Naive thymus-derived CD4-positive, alpha-beta T cell (primary cell): ENCODE measurements around the gene ICOSLG. TPM values are rescaled to one million over a fixed set of nuclear protein-coding genes. Genes with fewer than 3 reads are reported as not detected.
A peak's percentile ranks its signal among the peaks of the same experiment; 100 is the strongest.
"Not testable (repeated sequence)": the region's sequence is repeated elsewhere in the genome, so short reads cannot be mapped to it uniquely, and the experiment has no call there.

Experiments used
- ATAC-seq: fragments of 150-1000 bp; cut with Tn5 transposase; 2 replicates; pipeline ENCODE4 v1.10.0; 2021; ENCODE audit warnings: mild to moderate bottlenecking, moderate library complexity
- CTCF ChIA-PET: fragments of 350-600 bp; sonication (Branson Sonifier 250); formaldehyde crosslinking; loops from one replicate; lab custom pipeline; 2021; ENCODE audit warnings: antibody characterized with exemption; lab: Charles Lee
- POLR2A ChIA-PET: fragments of 350-600 bp; sonication (Branson Sonifier 250); formaldehyde crosslinking; loops from one replicate; lab custom pipeline; 2021; ENCODE audit warnings: antibody characterized with exemption, inconsistent platforms; lab: Charles Lee
- DNase-seq, 9 donors: peaks; one replicate each; pipeline versions ENCODE4 v3.0.0 to v3.0.0-alpha.2; 2020 to 2022; ENCODE audit warnings: mixed read lengths in 1 of 9
- H3K27ac ChIP-seq: one replicate; pipeline ENCODE4 v1.7.0; 2013; ENCODE audit warnings: mild to moderate bottlenecking, low read depth, low read length, moderate library complexity
- H3K27me3 ChIP-seq, 2 donors: one replicate each; pipeline ENCODE4 v1.7.0; 2013; ENCODE audit warnings: low read length in 2 of 2, mild to moderate bottlenecking in 2 of 2, moderate library complexity in 2 of 2; ENCODE audit not compliant: control insufficient read depth in 2 of 2, insufficient read depth in 2 of 2
- H3K36me3 ChIP-seq, 3 experiments: 1 replicate in 2 of 3; 2 replicates in 1 of 3; pipeline ENCODE4 v1.7.0; 2013; ENCODE audit warnings: low read length in 3 of 3, mild to moderate bottlenecking in 3 of 3, moderate library complexity in 1 of 3; ENCODE audit not compliant: insufficient read depth in 3 of 3, control insufficient read depth in 2 of 3
- H3K4me1 ChIP-seq, 2 donors: one replicate each; pipeline ENCODE4 v1.7.0; 2013; ENCODE audit warnings: low read length in 2 of 2, mild to moderate bottlenecking in 2 of 2, moderate library complexity in 1 of 2; ENCODE audit not compliant: control insufficient read depth in 2 of 2, insufficient read depth in 2 of 2
- H3K4me3 ChIP-seq: 2 replicates; pipeline ENCODE4 v1.7.0; 2013; ENCODE audit warnings: mild to moderate bottlenecking, low read length
- H3K9me3 ChIP-seq, 3 experiments: 1 replicate in 2 of 3; 2 replicates in 1 of 3; pipeline ENCODE4 v1.7.0; 2013; ENCODE audit warnings: low read length in 3 of 3; ENCODE audit not compliant: control insufficient read depth in 2 of 3
- H3K27ac Mint-ChIP-seq, 9 donors: one replicate each; pipeline ENCODE4 v1.8.0; 2020 to 2022; ENCODE audit warnings: mixed read lengths in 9 of 9, mild to moderate bottlenecking in 8 of 9, moderate library complexity in 5 of 9, inconsistent platforms in 2 of 9
- H3K27me3 Mint-ChIP-seq, 5 donors: one replicate each; pipeline ENCODE4 v1.8.0; 2021 to 2022; ENCODE audit warnings: mixed read lengths in 5 of 5, mild to moderate bottlenecking in 1 of 5
- H3K36me3 Mint-ChIP-seq, 5 donors: one replicate each; pipeline ENCODE4 v1.8.0; 2020 to 2022; ENCODE audit warnings: mixed read lengths in 5 of 5, mild to moderate bottlenecking in 3 of 5, inconsistent platforms in 1 of 5
- H3K4me1 Mint-ChIP-seq, 7 donors: one replicate each; pipeline ENCODE4 v1.8.0; 2020 to 2022; ENCODE audit warnings: mixed read lengths in 7 of 7, mild to moderate bottlenecking in 3 of 7, inconsistent platforms in 1 of 7
- H3K4me3 Mint-ChIP-seq, 10 donors: one replicate each; pipeline ENCODE4 v1.8.0; 2020 to 2022; ENCODE audit warnings: mild to moderate bottlenecking in 10 of 10, mixed read lengths in 10 of 10, moderate library complexity in 6 of 10, inconsistent platforms in 2 of 10
- H3K9me3 Mint-ChIP-seq, 11 donors: one replicate each; pipeline ENCODE4 v1.8.0; 2020 to 2022; ENCODE audit warnings: mixed read lengths in 11 of 11, mild to moderate bottlenecking in 4 of 11, inconsistent platforms in 1 of 11, moderate library complexity in 1 of 11
- intact Hi-C, 2 donors: fragments of 100-400 bp; cut with micrococcal nuclease; formaldehyde crosslinking; loops; one replicate each; pipeline ENCODE4 v1.15.1; 2023
- polyA plus RNA-seq, 2 donors: library from polyadenylated mRNA; unstranded; fragments of 300-500 nt; fragmentation: Illumina TruSeq; gene quantifications; one replicate each; pipeline ENCODE4 v1.2.3, GENCODE V29; 2021
- total RNA-seq, 6 experiments: library from RNA in 5 of 6; stranded (reverse) in 5 of 6; gene quantifications; 1 replicate in 5 of 6; 2 replicates in 1 of 6; pipeline ENCODE4 v1.2.3 and lab custom pipeline; 2021 to 2026

Gene ICOSLG, protein sequence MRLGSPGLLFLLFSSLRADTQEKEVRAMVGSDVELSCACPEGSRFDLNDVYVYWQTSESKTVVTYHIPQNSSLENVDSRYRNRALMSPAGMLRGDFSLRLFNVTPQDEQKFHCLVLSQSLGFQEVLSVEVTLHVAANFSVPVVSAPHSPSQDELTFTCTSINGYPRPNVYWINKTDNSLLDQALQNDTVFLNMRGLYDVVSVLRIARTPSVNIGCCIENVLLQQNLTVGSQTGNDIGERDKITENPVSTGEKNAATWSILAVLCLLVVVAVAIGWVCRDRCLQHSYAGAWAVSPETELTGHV
- total RNA-seq (10 to 100 TPM in 3 of 5 experiments, 1 to 10 TPM in 2; 3.3 to 20.4 (median 10.7) TPM), polyA plus RNA-seq (1 to 10 TPM in 1 of 2 donors, under 1 TPM in 1; 0.45 to 3.6 TPM), total RNA-seq (lab: John Stamatoyannopoulos, UW) (1.6 reads per million, percentile 5 among the genes with 10 or more reads in this experiment)

DNA sequence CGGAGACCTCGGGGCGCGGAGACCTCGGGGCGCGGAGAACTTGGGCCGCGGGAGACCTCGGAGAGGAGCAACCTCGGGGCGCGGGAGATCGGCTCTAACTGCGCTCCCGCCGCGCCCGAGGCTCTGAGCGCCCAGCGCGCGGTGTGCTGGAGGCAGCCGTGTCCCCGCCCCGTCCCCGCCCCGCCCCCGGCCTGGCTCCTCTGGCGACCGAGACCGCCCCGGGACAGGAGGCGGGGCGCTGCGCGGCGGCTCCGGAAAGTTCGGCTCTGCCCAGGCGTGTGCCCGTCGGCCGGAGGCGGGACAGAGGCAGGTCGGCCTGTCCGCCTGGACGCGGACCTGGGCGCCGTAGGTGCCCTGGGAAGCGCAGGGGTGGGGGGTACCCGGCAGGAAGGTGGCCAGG lies at the start of gene ICOSLG:
TSS of gene ICOSLG (minus strand) at position 102 of the 400 bp plus-strand sequence. CDS start 126 bp downstream, outside the sequence.
- intact Hi-C loops, POLR2A ChIA-PET, H3K27me3 Mint-ChIP-seq, CTCF ChIA-PET, H3K36me3 ChIP-seq, DNase-seq, H3K36me3 Mint-ChIP-seq, H3K9me3 ChIP-seq, H3K27me3 ChIP-seq, H3K4me1 ChIP-seq, H3K4me3 Mint-ChIP-seq, H3K27ac ChIP-seq, H3K9me3 Mint-ChIP-seq, H3K4me3 ChIP-seq, H3K27ac Mint-ChIP-seq, H3K4me1 Mint-ChIP-seq: not testable (repeated sequence)
- ATAC-seq, result peak; percentile 74

DNA sequence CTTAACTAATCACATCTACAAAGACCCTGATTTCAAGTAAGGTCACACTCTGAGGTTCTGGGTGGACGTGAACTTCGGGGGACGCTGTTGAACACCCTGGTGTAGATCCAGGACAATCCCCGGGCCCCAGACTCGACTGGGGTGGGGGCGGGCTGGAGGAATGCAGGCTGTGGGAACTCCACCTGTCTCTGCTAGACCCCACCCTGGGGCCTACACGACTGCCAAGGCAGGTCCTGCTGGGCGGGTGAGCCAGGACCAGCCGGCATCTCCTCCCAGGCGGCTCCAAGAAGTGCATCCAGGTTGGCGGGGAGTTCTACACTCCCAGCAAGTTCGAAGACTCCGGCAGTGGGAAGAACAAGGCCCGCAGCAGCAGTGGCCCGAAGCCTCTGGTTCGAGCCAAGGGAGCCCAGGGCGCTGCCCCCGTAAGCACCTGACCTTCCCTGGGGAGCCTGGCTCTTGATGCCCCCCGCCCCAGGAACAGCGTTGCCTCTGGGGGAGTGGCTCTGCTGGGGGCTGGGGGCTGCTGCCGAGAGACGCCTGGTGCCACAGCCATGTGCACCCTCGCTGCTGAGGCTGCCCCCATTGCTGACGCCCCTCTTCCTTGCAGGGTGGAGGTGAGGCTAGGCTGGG lies 48.8 kb upstream of the ICOSLG start:
- no peak overlapping the region for H3K27ac ChIP-seq
- H3K9me3 Mint-ChIP-seq, result no peaks in the 10 kb centered on the region
- POLR2A ChIA-PET, result no interaction called here
- no peaks in the 10 kb centered on the region for H3K9me3 ChIP-seq
- peaks cover 0 to 13% (median 2%) of the 10 kb centered on the region in 7 donors for H3K4me1 Mint-ChIP-seq
- H3K27me3 Mint-ChIP-seq, result peaks cover 0 to 3% (median 0%) of the 10 kb centered on the region in 5 donors
- no peak overlapping the region for H3K4me3 ChIP-seq
- H3K4me3 Mint-ChIP-seq, result no peak overlapping the region
- CTCF ChIA-PET, result no interaction called here
- peaks cover 0 to 2% (median 0%) of the 10 kb centered on the region in 5 donors for H3K36me3 Mint-ChIP-seq
- no peaks in the 10 kb centered on the region for H3K36me3 ChIP-seq
- DNase-seq (peak in 1 of 9 donors; percentile 4), ATAC-seq (no peak)
- H3K4me1 ChIP-seq, result peaks cover 0 to 8% of the 10 kb centered on the region in 2 donors
- intact Hi-C loops, result loop anchor here in 1 of 2 donors (5.0 kb wide), 1 partner anchor 388 kb away; no protein-coding TSS in a partner anchor
- H3K27ac Mint-ChIP-seq, result no peak overlapping the region
- no peaks in the 10 kb centered on the region for H3K27me3 ChIP-seq

DNA sequence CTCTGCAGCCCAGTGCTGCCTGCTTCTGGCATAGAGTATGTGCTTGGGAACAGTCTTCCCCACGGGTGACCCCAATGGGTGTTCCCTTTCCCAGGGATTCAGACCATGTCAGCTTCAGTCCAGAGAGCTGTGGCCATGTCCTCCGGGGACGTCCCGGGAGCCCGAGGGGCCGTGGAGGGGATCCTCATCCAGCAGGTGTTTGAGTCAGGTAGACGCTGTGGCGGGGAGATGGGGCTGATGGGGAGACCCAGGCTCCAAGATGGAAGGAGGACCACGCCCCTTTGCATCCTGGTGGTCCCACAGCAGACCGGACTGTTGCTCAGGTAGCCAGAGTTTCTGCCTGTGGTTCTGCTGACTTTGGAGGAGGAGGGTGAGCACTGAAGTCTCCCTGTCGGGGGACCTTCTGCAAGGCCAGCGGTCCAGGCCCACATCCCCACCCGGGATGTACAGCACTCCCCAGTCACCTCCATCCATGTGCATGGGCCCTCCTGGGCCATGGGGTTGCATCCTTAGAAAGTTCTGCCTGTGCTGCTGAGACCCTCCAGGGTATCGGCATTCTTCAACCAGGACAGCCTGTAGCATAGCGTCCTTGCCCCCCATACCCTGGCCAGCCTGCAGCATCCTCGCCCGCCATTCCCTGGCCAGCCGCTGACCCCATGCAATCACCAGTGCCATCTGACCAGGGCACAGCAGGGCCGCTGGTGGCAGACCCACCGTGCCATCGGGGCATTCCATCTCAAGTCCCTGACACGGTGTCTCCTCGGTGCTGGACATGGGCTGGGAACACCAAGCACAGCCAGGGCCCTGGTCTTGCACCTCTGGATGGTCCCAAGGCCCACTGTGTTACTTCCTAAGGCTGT lies 47.7 kb upstream of the ICOSLG start:
- no peaks in the 10 kb centered on the region for H3K36me3 ChIP-seq
- peaks cover 0 to 2% of the 10 kb centered on the region in 2 donors for H3K4me1 ChIP-seq
- peak in 1 of 9 donors; percentile 5 for DNase-seq
- H3K27ac Mint-ChIP-seq, result no peak overlapping the region
- no peak overlapping the region for H3K4me3 ChIP-seq
- peaks cover 0 to 13% (median 2%) of the 10 kb centered on the region in 7 donors for H3K4me1 Mint-ChIP-seq
- POLR2A ChIA-PET, result no interaction called here
- H3K4me3 Mint-ChIP-seq, result no peak overlapping the region
- peaks cover 0 to 3% (median 0%) of the 10 kb centered on the region in 5 donors for H3K27me3 Mint-ChIP-seq
- no peak overlapping the region for H3K27ac ChIP-seq
- H3K36me3 Mint-ChIP-seq, result peaks cover 0 to 2% (median 0%) of the 10 kb centered on the region in 5 donors
- no peak for ATAC-seq
- no peaks in the 10 kb centered on the region for H3K9me3 ChIP-seq
- H3K9me3 Mint-ChIP-seq, result no peaks in the 10 kb centered on the region
- CTCF ChIA-PET, result no interaction called here
- no peaks in the 10 kb centered on the region for H3K27me3 ChIP-seq
- intact Hi-C loops, result no loop called here

DNA sequence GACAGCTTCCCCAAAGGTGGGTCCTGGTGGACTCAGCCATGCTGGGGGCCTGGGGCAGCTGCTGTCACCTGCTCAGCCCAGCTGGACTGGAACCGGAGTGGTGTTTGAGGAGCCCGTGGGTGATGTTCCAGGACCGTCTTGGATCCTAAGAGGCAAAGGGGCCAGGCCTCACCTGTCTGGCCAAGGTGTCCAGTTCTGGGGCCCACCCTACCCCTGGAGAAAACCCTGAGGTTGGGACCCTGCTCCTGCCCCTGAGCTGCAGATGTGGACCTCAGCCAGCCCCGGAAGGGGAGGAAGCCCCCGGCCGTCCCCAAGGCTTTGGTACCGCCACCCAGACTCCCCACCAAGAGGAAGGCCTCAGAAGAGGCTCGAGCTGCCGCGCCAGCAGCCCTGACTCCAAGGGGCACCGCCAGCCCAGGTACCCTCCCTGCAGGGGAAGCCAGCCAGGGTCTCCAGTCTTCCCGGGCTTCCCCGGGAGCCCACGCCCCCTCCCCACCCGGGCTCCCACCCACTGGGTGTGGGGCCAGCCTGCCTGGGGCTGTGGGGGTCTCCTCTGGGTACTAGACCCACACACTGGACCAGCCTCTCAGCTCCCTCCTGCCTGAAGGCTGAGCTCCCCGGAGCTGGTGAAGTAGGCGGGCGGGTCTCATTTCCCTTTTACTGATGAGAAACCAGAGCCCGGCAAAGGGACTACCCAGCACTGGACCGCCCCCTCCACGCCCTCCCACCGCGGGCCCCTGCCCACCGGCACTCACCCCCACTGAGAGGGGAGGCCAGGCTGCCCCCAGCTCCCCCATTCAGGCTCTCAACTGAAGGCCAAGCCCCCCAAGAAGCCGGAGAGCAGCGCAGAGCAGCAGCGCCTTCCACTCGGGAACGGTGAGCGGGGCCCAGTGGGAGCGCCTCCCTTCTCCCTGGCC lies 46.2 kb upstream of the ICOSLG start:
- ChIA-PET CTCF (interaction anchor here (0.6 kb wide), 1 partner anchor 18 kb away, joined by 4 read pairs; no protein-coding TSS in a partner anchor), POLR2A (no interaction called here)
- H3K9me3 ChIP-seq, result no peaks in the 10 kb centered on the region
- H3K36me3 Mint-ChIP-seq, result no peaks in the 10 kb centered on the region
- H3K9me3 Mint-ChIP-seq, result no peaks in the 10 kb centered on the region
- H3K4me1 ChIP-seq, result no peaks in the 10 kb centered on the region
- DNase-seq (peak in 1 of 9 donors; percentile 5), ATAC-seq (no peak)
- peaks cover 0 to 7% (median 0%) of the 10 kb centered on the region in 7 donors for H3K4me1 Mint-ChIP-seq
- no peaks in the 10 kb centered on the region for H3K27me3 ChIP-seq
- intact Hi-C loops, result no loop called here
- H3K4me3 Mint-ChIP-seq, result no peak overlapping the region
- H3K36me3 ChIP-seq, result no peaks in the 10 kb centered on the region
- H3K27me3 Mint-ChIP-seq, result peaks cover 0 to 3% (median 0%) of the 10 kb centered on the region in 5 donors
- H3K27ac ChIP-seq, result no peak overlapping the region
- H3K4me3 ChIP-seq, result no peak overlapping the region
- no peak overlapping the region for H3K27ac Mint-ChIP-seq

DNA sequence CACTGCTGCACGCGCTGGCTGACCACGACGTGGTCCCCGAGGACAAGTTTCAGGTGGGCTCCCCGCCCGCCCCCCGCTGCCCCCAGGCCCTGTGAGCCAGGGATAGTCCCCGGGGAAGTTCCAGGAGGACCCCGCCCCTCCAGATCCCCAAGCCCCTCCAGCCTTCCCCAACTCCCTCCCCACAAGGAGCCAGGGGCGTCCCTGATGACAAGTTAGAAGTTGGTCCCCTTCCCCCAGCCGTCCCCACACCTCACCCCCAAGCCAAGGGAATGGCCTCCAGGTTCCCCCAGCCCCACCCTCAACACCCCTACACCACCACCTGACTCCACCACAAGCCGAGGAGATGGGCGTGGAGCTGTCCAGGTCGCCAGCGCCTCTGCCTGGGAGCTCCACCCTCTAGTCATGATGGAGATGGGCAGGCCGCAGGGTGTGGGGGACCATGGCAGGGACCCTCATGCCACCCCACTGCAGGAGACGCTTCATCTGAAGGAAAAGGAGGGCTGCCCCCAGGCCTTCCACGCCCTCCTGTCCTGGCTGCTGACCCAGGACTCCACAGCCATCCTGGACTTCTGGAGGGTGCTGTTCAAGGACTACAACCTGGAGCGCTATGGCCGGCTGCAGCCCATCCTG lies 45.5 kb upstream of the ICOSLG start:
- DNase-seq, result peak in 1 of 9 donors; percentile 6
- Mint-ChIP-seq H3K27me3 (peaks cover 0 to 3% (median 0%) of the 10 kb centered on the region in 5 donors), H3K4me1 (peaks cover 0 to 7% (median 0%) of the 10 kb centered on the region in 7 donors), H3K4me3 (no peak overlapping the region), H3K27ac (no peak overlapping the region), H3K36me3 (no peaks in the 10 kb centered on the region), H3K9me3 (no peaks in the 10 kb centered on the region)
- ChIA-PET CTCF (no interaction called here), POLR2A (no interaction called here)
- ATAC-seq, result no peak
- intact Hi-C loops, result no loop called here
- Histone ChIP-seq H3K4me1 (no peaks in the 10 kb centered on the region), H3K27ac (no peak overlapping the region), H3K9me3 (no peaks in the 10 kb centered on the region), H3K27me3 (no peaks in the 10 kb centered on the region), H3K36me3 (no peaks in the 10 kb centered on the region), H3K4me3 (no peak overlapping the region)
